PC-3 (cell line): Measurements from ENCODE around the gene CROT. TPM values are rescaled to one million over a fixed set of nuclear protein-coding genes. Genes with fewer than 3 reads are reported as not detected.

Source experiments
- ATAC-seq: fragments of 200-7000 bp; cut with Tn5 transposase; 2 replicates; pipeline ENCODE4 v1.9.1; 2020; ENCODE audit warnings: mild to moderate bottlenecking, moderate library complexity
- BruUV-seq: library from RNA; stranded (reverse); fragments of 400-500 nt; replicated peaks from 2 replicates; lab custom pipeline; 2021; lab: Mats Ljungman, UMichigan
- CTCF ChIA-PET: fragments of 300-600 bp; sonication (Branson Sonifier 250); formaldehyde crosslinking; loops from one replicate; lab custom pipeline; 2022; ENCODE audit warnings: antibody characterized with exemption; lab: Charles Lee
- POLR2A ChIA-PET: fragments of 300-600 bp; sonication (Branson Sonifier 250); formaldehyde crosslinking; loops from one replicate; lab custom pipeline; 2022; ENCODE audit warnings: antibody characterized with exemption; ENCODE audit not compliant: unreplicated experiment; lab: Charles Lee
- DNase-seq: peaks from one replicate; pipeline ENCODE4 v3.0.0-alpha.2; 2015
- H2AFZ ChIP-seq: fragments of 300-600 bp; sonication (generic); 2 replicates; pipeline ENCODE4 v1.6.0; 2016; ENCODE audit warnings: antibody characterized with exemption, low read length
- H3F3A ChIP-seq: fragments of 300-600 bp; sonication (generic); one replicate; pipeline ENCODE4 v1.6.0; 2017; ENCODE audit warnings: antibody characterized with exemption, low read length, control low read depth, mild to moderate bottlenecking; ENCODE audit not compliant: unreplicated experiment
- H3K27ac ChIP-seq: fragments of 300-600 bp; sonication (generic); 2 replicates; pipeline ENCODE4 v1.5.1; 2016; ENCODE audit warnings: mild to moderate bottlenecking, low read length
- H3K27me3 ChIP-seq: fragments of 300-600 bp; sonication (generic); 2 replicates; pipeline ENCODE4 v1.6.1; 2016; ENCODE audit warnings: low read length, mixed read lengths
- H3K36me3 ChIP-seq: fragments of 300-600 bp; sonication (generic); 2 replicates; pipeline ENCODE4 v1.6.1; 2016; ENCODE audit warnings: low read depth, mixed run types, low read length, mixed read lengths
- H3K4me1 ChIP-seq: fragments of 300-600 bp; sonication (generic); 2 replicates; pipeline ENCODE4 v1.5.1; 2016; ENCODE audit warnings: low read length; ENCODE audit not compliant: insufficient read depth
- H3K4me2 ChIP-seq: fragments of 300-600 bp; sonication (generic); 2 replicates; pipeline ENCODE4 v1.6.0; 2016; ENCODE audit warnings: low read length
- H3K4me3 ChIP-seq: fragments of 300-600 bp; sonication (generic); 2 replicates; pipeline ENCODE4 v1.5.1; 2016; ENCODE audit warnings: mild to moderate bottlenecking, low read length, mixed read lengths
- H3K79me2 ChIP-seq: fragments of 300-600 bp; sonication (generic); 2 replicates; pipeline ENCODE4 v1.6.1; 2017; ENCODE audit warnings: low read length, mixed read lengths
- H3K9ac ChIP-seq: fragments of 300-600 bp; sonication (generic); 2 replicates; pipeline ENCODE4 v1.6.0; 2016; ENCODE audit warnings: mild to moderate bottlenecking, low read length
- H3K9me2 ChIP-seq: fragments of 300-600 bp; sonication (generic); replicated peaks from 2 replicates; pipeline ENCODE4 v1.6.1; 2016; ENCODE audit warnings: mixed run types, low read length, mixed read lengths
- H3K9me3 ChIP-seq: fragments of 300-600 bp; sonication (generic); 2 replicates; pipeline ENCODE4 v1.6.1; 2016; ENCODE audit warnings: low read length, mixed read lengths
- H4K20me1 ChIP-seq: fragments of 300-600 bp; sonication (generic); 2 replicates; pipeline ENCODE4 v1.6.1; 2016; ENCODE audit warnings: low read length, mixed read lengths
- EZH2 ChIP-seq: fragments of 300-600 bp; sonication (generic); IDR thresholded peaks from one replicate; pipeline ENCODE4 v1.6.1; 2017; ENCODE audit warnings: antibody characterized with exemption, mild to moderate bottlenecking, low read length; ENCODE audit not compliant: unreplicated experiment
- EZH2phosphoT487 ChIP-seq: fragments of 300-600 bp; sonication (generic); IDR thresholded peaks from 2 replicates; pipeline ENCODE4 v1.6.1; 2018; ENCODE audit warnings: mild to moderate bottlenecking, antibody characterized with exemption, low read length, borderline replicate concordance
- intact Hi-C: fragments of 100-400 bp; cut with micrococcal nuclease; formaldehyde crosslinking; loops from 2 replicates; pipeline ENCODE4 v1.9.0; 2023
- total RNA-seq: library from RNA; depleted of rRNA; stranded (reverse); fragments of >200 nt; gene quantifications from 2 replicates; pipeline ENCODE4 v1.2.3, GENCODE V29; 2014
- TF ChIP-seq, protein P1 (sequence below): fragments of 300-600 bp; sonication (generic); conservative IDR thresholded peaks from 2 replicates; pipeline ENCODE4 v1.5.1; 2017; ENCODE audit warnings: antibody characterized with exemption, low read depth, mild to moderate bottlenecking, low read length

The CROT gene
- total RNA-seq, 1 experiment from 2014 or later, result 6.9 TPM

DNA sequence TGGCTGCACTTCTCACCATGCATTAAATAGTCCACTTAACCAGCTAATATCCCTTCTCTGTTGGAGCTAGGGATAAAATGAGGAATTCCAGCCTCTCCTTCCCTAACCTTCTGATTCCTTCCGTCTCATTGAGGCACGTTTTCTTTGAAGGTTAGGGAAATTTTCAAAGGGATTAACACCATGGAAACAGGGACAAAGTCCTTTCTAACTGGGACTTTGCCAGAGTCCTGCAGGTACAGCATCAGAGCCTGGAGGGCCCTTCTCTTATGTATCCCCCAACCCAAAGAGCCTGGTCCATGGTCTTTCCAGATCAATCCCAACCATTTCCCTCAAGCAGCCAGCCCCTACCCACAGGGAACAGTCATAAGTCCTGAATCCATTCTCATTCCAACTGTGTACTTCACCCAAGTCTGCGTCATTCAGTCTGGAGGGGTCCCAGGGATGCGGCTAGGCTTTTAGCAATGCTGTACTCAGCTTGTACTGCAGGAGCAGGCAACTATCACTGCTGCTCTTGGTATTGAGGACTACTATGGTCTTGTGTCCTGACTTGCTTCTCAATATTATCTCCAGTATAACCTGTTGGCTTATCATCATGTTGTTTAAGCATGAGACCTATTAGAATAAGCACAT, 34.6 kb upstream of the CROT start:
- no peak for TF ChIP-seq EZH2phosphoT487
- TF ChIP-seq EZH2, result no peak
- TF ChIP-seq, protein P1, sequence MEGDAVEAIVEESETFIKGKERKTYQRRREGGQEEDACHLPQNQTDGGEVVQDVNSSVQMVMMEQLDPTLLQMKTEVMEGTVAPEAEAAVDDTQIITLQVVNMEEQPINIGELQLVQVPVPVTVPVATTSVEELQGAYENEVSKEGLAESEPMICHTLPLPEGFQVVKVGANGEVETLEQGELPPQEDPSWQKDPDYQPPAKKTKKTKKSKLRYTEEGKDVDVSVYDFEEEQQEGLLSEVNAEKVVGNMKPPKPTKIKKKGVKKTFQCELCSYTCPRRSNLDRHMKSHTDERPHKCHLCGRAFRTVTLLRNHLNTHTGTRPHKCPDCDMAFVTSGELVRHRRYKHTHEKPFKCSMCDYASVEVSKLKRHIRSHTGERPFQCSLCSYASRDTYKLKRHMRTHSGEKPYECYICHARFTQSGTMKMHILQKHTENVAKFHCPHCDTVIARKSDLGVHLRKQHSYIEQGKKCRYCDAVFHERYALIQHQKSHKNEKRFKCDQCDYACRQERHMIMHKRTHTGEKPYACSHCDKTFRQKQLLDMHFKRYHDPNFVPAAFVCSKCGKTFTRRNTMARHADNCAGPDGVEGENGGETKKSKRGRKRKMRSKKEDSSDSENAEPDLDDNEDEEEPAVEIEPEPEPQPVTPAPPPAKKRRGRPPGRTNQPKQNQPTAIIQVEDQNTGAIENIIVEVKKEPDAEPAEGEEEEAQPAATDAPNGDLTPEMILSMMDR, result no peak
- ATAC-seq, result no peak
- 0 out of 2 replicates have a peak, but pooled peaks cover 3% of the 10 kb centered on the region for H3K27me3 ChIP-seq
- ChIA-PET CTCF (interaction anchor here (0.5 kb wide), 1 partner anchor 195 kb away, joined by 3 read pairs; no protein-coding TSS in a partner anchor), POLR2A (interaction anchor here (0.6 to 0.7 kb wide), 2 partner anchors 113 to 116 kb away, joined by 7 to 13 read pairs; no protein-coding TSS in a partner anchor)
- no peaks in the 10 kb centered on the region for H3F3A ChIP-seq
- peaks cover under 1% of the 10 kb centered on the region for H3K4me1 ChIP-seq
- intact Hi-C loops, result no loop called here
- no peak overlapping the region for H3K27ac ChIP-seq
- no peaks in the 10 kb centered on the region for H3K36me3 ChIP-seq
- no peaks in the 10 kb centered on the region for H3K79me2 ChIP-seq
- no peak overlapping the region for H3K4me2 ChIP-seq
- no peak for DNase-seq
- no TSS peak for BruUV-seq
- H3K9me3 ChIP-seq, result no peaks in the 10 kb centered on the region
- no peak overlapping the region for H3K9ac ChIP-seq
- no peak overlapping the region for H2AFZ ChIP-seq
- H3K9me2 ChIP-seq, result no peaks in the 10 kb centered on the region
- H3K4me3 ChIP-seq, result no peak overlapping the region
- no peaks in the 10 kb centered on the region for H4K20me1 ChIP-seq

DNA sequence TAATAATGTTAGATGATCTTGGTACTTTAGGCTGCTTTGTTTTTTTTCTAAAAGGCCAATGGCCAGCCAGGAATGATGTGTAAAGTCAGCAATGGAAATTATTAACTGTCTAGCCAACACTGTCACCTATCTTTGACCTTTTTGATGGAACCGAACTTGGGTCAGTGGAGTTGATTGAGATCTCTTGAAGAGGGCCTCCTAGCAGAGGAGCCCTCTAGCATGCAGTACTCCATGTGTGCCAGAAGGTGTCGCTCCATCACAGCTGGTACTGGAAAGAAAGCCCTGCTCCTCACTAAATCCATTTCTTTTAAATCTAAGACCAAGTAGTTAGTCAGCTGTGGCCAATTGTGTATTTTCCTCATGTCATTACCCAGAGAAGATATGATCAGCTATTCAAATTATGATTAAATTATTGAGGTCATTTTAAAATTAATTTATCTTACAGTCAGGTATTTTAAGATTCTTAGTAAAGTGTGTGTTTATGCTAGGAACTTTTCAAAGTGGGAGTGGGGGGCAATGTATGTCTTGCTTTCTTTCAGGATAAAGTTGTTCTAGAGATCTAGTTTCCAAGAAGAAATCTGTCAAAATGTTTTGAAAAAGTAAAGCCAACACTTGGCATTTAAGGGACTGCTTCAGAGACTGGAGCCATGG, 33.1 kb upstream of the CROT start:
- DNase-seq, result peak; percentile 75
- Histone ChIP-seq H2AFZ (no peak overlapping the region), H3K4me2 (no peak overlapping the region), H3K9me2 (no peaks in the 10 kb centered on the region), H3K9me3 (no peaks in the 10 kb centered on the region), H3K36me3 (no peaks in the 10 kb centered on the region), H3F3A (no peaks in the 10 kb centered on the region), H3K9ac (no peak overlapping the region), H3K27ac (no peak overlapping the region), H3K4me1 (peaks cover 13% of the 10 kb centered on the region), H3K27me3 (0 out of 2 replicates have a peak, but pooled peaks cover 3% of the 10 kb centered on the region), H3K4me3 (no peak overlapping the region), H3K79me2 (no peaks in the 10 kb centered on the region), H4K20me1 (no peaks in the 10 kb centered on the region)
- BruUV-seq, result no TSS peak
- peak; percentile 56 for ATAC-seq
- POLR2A ChIA-PET, result interaction anchor here (0.7 kb wide), 1 partner anchor 101 kb away, joined by 4 read pairs; no protein-coding TSS in a partner anchor
- CTCF ChIA-PET, result interaction anchor here (0.5 to 1.0 kb wide), 6 partner anchors 76 to 214 kb away, joined by 3 to 6 read pairs (median 4); no protein-coding TSS in a partner anchor
- TF ChIP-seq EZH2 (no peak), EZH2phosphoT487 (no peak)
- TF ChIP-seq, protein P1, result peak; percentile 98
- intact Hi-C loops, result loop anchor here (1.0 kb wide), 3 partner anchors 104 to 195 kb away; no protein-coding TSS in a partner anchor
